Measurements from ENCODE around the gene ANKRD63.

The ANKRD63 gene

GRCh38 chr15:40329804-40330203 is 46.9 kb upstream of the ANKRD63 start:
- H3K36me3 ChIP-seq: peaks cover 5% of the 10 kb centered on the region; the same call in 1 of the 2 replicates
- no peaks in the 10 kb centered on the region for H3K27me3 ChIP-seq
- H3K9me3 ChIP-seq: no peaks in the 10 kb centered on the region
- TF ChIP-seq, protein P1, sequence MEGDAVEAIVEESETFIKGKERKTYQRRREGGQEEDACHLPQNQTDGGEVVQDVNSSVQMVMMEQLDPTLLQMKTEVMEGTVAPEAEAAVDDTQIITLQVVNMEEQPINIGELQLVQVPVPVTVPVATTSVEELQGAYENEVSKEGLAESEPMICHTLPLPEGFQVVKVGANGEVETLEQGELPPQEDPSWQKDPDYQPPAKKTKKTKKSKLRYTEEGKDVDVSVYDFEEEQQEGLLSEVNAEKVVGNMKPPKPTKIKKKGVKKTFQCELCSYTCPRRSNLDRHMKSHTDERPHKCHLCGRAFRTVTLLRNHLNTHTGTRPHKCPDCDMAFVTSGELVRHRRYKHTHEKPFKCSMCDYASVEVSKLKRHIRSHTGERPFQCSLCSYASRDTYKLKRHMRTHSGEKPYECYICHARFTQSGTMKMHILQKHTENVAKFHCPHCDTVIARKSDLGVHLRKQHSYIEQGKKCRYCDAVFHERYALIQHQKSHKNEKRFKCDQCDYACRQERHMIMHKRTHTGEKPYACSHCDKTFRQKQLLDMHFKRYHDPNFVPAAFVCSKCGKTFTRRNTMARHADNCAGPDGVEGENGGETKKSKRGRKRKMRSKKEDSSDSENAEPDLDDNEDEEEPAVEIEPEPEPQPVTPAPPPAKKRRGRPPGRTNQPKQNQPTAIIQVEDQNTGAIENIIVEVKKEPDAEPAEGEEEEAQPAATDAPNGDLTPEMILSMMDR (IDR thresholded peaks at IDR 0.05; ENCODE audit: low read depth, low read length): no peak
- no peak overlapping the region for H3K4me3 ChIP-seq (ENCODE audit: low read depth, low read length)
- H3K4me1 ChIP-seq: peaks cover 13% of the 10 kb centered on the region
- no peak for DNase-seq

DNA sequence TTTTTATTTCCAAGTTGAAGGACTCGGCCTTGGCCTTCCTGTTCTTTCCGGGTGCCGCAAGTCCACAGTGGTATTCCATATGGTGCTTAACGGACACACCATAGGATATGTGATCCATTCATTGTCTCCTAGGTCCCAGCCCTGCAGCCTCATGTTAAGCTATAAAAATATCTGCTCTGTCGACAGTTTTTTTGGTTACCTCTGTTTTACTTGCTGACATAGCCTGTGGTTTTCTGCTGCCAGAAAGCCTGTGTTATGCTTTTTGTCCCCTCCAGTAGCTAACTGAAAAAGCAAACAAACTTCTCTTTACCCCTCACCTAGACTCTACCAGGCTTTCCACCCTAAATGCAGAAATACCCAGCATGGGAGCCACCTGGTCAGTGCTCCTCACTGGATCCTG is 45.9 kb upstream of the ANKRD63 start:
- no peak overlapping the region for H3K4me3 ChIP-seq (ENCODE audit: low read depth, low read length)
- H3K36me3 ChIP-seq: peaks cover 5% of the 10 kb centered on the region; the same call in 1 of the 2 replicates
- no peaks in the 10 kb centered on the region for H3K27me3 ChIP-seq
- peaks cover 2% of the 10 kb centered on the region for H3K4me1 ChIP-seq
- TF ChIP-seq, protein P1 (IDR thresholded peaks at IDR 0.05; ENCODE audit: low read depth, low read length): no peak
- no peaks in the 10 kb centered on the region for H3K9me3 ChIP-seq
- DNase-seq: no peak

DNA sequence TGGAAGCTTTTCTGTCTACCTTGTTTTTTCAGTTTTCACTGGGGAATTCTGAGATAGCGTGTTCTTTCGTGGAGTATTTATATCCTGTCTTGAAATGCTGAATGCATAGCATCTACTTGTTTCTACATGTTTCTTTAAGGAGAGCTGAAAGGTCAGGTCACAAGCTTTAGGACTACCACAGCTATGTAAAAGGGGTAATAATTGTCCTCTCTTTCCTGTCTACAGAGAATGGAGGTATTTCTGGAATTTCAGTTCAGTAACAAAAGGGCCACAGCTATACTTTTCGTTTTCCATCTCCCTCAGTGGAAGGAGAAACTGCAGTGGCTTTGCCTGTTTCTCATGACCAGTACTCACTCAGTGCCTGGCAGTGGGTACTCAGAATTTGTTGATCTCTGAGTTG is 45.3 kb upstream of the ANKRD63 start:
- no peak for DNase-seq
- TF ChIP-seq, protein P1 (IDR thresholded peaks at IDR 0.05; ENCODE audit: low read depth, low read length): no peak
- Histone ChIP-seq H3K27me3 (no peaks in the 10 kb centered on the region), H3K4me3 (ENCODE audit: low read depth, low read length) (no peak overlapping the region), H3K9me3 (no peaks in the 10 kb centered on the region), H3K4me1 (no peaks in the 10 kb centered on the region; the same call in none of the 2 replicates), H3K36me3 (peaks cover 5% of the 10 kb centered on the region; the same call in 1 of the 2 replicates)

- Histone ChIP-seq H3K36me3 (peaks cover 5% of the 10 kb centered on the region; the same call in 1 of the 2 replicates), H3K4me3 (ENCODE audit: low read depth, low read length) (no peak overlapping the region), H3K4me1 (peaks cover 2% of the 10 kb centered on the region), H3K9me3 (no peaks in the 10 kb centered on the region), H3K27me3 (no peaks in the 10 kb centered on the region)
- TF ChIP-seq, protein P1 (IDR thresholded peaks at IDR 0.05; ENCODE audit: low read depth, low read length): no peak
- no peak for DNase-seq
Observed at GRCh38 chr15:40327457-40327856, 44.6 kb upstream of the ANKRD63 start.

- no peak for DNase-seq
- H3K9me3 ChIP-seq: no peaks in the 10 kb centered on the region
- peaks cover 6% of the 10 kb centered on the region for H3K4me1 ChIP-seq
- peaks cover 5% of the 10 kb centered on the region; the same call in 1 of the 2 replicates for H3K36me3 ChIP-seq
- TF ChIP-seq, protein P1 (IDR thresholded peaks at IDR 0.05; ENCODE audit: low read depth, low read length): no peak
- no peaks in the 10 kb centered on the region for H3K27me3 ChIP-seq
- H3K4me3 ChIP-seq (ENCODE audit: low read depth, low read length): no peak overlapping the region; the same call in 1 of the 2 replicates
Observed at GRCh38 chr15:40325700-40326099, 42.8 kb upstream of the ANKRD63 start.

- Histone ChIP-seq H3K36me3 (peaks cover 5% of the 10 kb centered on the region; the same call in 1 of the 2 replicates), H3K4me3 (ENCODE audit: low read depth, low read length) (peak overlapping the region; percentile 67)
Observed at GRCh38 chr15:40325188-40325587, 42.3 kb upstream of the ANKRD63 start.

More at GRCh38 chr15:40325188-40325587, 42.3 kb upstream of the ANKRD63 start:
- H3K9me3 ChIP-seq: no peaks in the 10 kb centered on the region
- no peak for DNase-seq
- H3K27me3 ChIP-seq: no peaks in the 10 kb centered on the region
- H3K4me1 ChIP-seq: peaks cover 6% of the 10 kb centered on the region
- TF ChIP-seq, protein P1 (IDR thresholded peaks at IDR 0.05; ENCODE audit: low read depth, low read length): no peak

Data from BE2C (cell line).